Metanephros (tissue), 2 donors: Measurements from ENCODE around the gene MYO1B. TPM values are rescaled to one million over a fixed set of nuclear protein-coding genes. Genes with fewer than 3 reads are reported as not detected.

Experiments
- small RNA-seq: library from RNA; depleted of rRNA; stranded (forward); fragments of <200 nt; gene quantifications from one replicate; pipeline ENCODE3, GENCODE V24; 2014; ENCODE audit warnings: low replicate concordance
- total RNA-seq: library from RNA; depleted of rRNA; stranded (reverse); fragments of >200 nt; gene quantifications from one replicate; pipeline ENCODE4 v1.2.3, GENCODE V29; 2014

MYO1B gene
- 116 TPM for total RNA-seq

DNA sequence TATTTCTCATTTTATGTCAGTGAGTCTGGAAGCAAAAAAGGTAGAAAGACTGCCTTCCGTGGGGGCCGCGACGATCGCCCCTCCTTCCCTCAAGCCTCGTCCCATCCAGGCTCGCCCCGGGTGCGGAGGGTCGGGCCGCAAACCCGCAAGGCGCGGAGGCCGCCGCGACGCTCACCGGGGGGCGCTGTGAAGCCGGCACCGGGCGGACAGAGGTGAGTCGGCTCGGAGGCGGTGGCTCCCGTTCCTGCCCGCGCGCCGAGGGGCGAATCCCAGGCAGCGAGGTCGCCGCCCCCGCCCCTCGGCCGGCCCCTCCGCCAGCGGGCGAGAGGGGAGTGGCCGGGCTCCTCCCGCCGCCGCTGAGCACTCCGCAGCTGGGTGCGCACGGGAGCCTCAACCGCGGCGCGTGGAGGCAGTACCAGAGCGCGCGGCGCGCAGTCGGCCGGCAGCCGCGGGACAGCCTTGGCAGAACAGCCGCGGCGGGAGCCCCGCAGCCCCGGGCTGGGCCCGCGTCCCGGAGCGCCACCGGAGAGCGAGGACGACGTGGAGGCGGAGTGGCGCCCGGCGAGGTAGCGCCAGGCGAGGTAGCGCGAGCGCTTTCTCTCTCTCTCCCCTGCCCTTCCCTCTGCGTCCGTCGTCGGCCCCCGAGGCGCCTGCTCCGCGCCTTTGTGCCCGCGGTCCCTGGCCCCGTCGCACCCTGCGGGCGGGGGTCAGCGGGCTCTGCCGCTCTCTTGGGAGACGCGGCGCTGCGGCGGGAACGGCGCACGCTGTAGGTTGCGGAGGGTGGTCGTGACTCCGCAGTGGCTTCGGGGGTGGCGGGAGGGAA lies at the start of gene MYO1B:
MYO1B (plus strand) TSS at position 359 of the 823 bp plus-strand sequence. CDS start 31,492 bp downstream, outside the sequence.

Small RNAs within 50 kb of the gene (small RNA-seq; reads per million reads assigned to genes)
- gene RNU6-1045P: not detected

Other genes starting within 250 kb of the MYO1B start
- 81.1 TPM for gene STAT1, start 231.2 kb upstream of the MYO1B start, total RNA-seq
- 6.7 TPM for gene STAT4, start 94.4 kb upstream of the MYO1B start, total RNA-seq